ENCODE results near the gene TBX4.

DNA sequence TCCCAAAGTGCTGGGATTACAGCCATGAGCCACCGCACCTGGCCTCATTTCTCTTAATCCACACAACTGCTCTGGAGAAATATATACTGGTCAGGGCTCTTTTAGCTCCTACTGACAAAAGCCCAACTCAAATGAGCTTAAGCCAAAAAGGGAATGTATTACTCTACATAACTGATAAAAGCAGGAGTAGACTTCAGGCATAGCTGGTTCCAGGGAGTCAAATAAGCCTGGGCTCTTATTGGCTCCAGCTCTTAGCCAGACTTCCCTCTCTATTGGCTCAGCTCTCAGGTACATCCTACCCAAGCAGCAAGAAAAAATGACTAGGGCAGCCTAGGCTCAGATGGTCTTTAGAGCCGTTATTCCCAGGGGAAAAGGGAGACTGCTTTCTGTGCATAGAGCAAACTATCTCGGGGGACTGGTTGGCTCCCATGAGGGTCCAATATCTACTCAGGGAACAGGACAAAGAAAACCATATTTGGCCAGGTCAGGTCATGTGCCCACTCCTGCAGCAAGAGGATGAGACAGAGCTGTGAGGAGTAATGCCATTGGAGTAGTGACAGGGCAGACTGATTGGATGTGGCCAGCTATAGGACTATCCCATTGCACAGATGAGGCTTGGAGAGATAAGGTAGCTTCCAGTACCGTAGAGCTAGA, 31.4 kb upstream of the TBX4 start:
- TF ChIP-seq, protein P1, sequence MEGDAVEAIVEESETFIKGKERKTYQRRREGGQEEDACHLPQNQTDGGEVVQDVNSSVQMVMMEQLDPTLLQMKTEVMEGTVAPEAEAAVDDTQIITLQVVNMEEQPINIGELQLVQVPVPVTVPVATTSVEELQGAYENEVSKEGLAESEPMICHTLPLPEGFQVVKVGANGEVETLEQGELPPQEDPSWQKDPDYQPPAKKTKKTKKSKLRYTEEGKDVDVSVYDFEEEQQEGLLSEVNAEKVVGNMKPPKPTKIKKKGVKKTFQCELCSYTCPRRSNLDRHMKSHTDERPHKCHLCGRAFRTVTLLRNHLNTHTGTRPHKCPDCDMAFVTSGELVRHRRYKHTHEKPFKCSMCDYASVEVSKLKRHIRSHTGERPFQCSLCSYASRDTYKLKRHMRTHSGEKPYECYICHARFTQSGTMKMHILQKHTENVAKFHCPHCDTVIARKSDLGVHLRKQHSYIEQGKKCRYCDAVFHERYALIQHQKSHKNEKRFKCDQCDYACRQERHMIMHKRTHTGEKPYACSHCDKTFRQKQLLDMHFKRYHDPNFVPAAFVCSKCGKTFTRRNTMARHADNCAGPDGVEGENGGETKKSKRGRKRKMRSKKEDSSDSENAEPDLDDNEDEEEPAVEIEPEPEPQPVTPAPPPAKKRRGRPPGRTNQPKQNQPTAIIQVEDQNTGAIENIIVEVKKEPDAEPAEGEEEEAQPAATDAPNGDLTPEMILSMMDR (IDR thresholded peaks at IDR 0.05; ENCODE audit: insufficient read depth, low read length, poor library complexity, severe bottlenecking), result no peak
- no peak for TF ChIP-seq EZH2phosphoT487 (conservative IDR thresholded peaks at IDR 0.05; ENCODE audit: low read length)
